Measurements from ENCODE around the gene PSME3. TPM values are rescaled to one million over a fixed set of nuclear protein-coding genes. Genes with fewer than 3 reads are reported as not detected.

The PSME3 gene
- total and polyA plus RNA-seq, 2 of the 13 experiments (the other 11 are each of a cell fraction or from before 2014, with no cell fraction given), result 66.3 to 135 TPM

DNA sequence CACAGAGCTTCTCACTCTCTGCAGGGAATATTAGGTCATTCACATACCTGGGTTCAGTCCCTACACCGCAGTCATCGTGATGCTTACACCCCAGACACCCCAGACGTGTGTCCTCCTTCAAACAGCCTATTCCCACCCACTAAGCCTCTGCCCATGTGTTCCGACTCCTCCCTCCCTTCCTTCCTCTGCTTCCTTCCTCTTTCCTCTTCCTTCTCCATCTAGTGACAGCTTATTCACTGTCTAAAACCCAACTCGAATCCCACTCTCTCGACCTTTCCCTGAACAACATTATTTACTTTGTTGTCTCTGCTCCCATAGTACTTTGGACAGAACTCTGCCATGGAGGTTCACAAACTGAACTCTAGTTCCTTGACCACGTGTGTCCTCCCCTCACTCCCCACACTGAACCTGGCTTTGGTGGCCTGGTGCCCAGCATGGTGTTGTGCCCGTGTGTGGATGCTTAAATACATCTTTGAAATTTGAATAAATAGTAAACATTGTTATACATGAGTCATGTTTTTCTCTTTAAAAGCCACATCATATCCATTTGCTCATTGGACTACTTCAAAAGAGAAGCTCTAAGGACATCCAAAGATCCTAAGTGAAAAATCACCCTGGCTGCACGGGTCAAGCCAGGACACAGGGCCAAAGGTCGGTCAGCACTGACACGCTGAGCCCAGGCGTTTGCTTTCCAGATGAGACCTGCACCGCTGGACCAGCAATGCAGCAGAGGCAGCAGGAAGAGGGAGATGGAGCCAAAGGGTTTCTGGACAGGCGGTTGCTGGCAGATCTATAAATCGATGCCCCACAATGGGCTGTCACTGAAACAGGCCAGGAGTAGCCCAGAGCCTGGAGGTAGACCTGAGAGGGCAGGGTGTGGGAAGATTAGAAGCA lies 53.3 kb downstream of the PSME3 start (continued):
- TF ChIP-seq ZNF816 (CRISPR knock-in tag; IDR thresholded peaks at IDR 0.05; ENCODE audit: borderline replicate concordance) (no peak), SRY (CRISPR knock-in tag; IDR thresholded peaks at IDR 0.05) (no peak; the same call in 1 of the 2 replicates), ZBTB3 (CRISPR knock-in tag; IDR thresholded peaks at IDR 0.05; ENCODE audit: borderline replicate concordance, low read depth) (peak; percentile 83; the same call in 1 of the 2 replicates), HNRNPL (IDR thresholded peaks at IDR 0.05; ENCODE audit: low read depth, low read length) (no peak), RBAK (CRISPR knock-in tag; IDR thresholded peaks at IDR 0.05) (peak; percentile 30; the same call in 1 of the 2 replicates), KDM5B (CRISPR knock-in tag; IDR thresholded peaks at IDR 0.05; ENCODE audit: borderline replicate concordance) (no peak), YEATS2 (CRISPR knock-in tag; IDR thresholded peaks at IDR 0.05; ENCODE audit: borderline replicate concordance) (peak; percentile 42; the same call in 1 of the 2 replicates), HOXA7 (CRISPR knock-in tag; IDR thresholded peaks at IDR 0.05) (no peak), NPAS2 (CRISPR knock-in tag; IDR thresholded peaks at IDR 0.05; ENCODE audit: borderline replicate concordance) (no peak), NR2F1 (CRISPR knock-in tag; IDR thresholded peaks at IDR 0.05) (peak; percentile 90 to 95), JDP2 (CRISPR knock-in tag; IDR thresholded peaks at IDR 0.05; ENCODE audit: borderline replicate concordance) (no peak; the same call in 1 of the 2 replicates), ZNF350 (CRISPR knock-in tag; IDR thresholded peaks at IDR 0.05; ENCODE audit: borderline replicate concordance, low read depth) (peak; percentile 90), HNRNPLL (IDR thresholded peaks at IDR 0.05; ENCODE audit: low read depth, low read length, poor library complexity, severe bottlenecking) (no peak), ZNF781 (CRISPR knock-in tag; IDR thresholded peaks at IDR 0.05; ENCODE audit: borderline replicate concordance, not compliant biosample characterization) (peak; percentile 91), BRCA1 (CRISPR knock-in tag; IDR thresholded peaks at IDR 0.05) (peak; percentile 79; the same call in 1 of the 2 replicates)
- TF ChIP-seq, protein P1, sequence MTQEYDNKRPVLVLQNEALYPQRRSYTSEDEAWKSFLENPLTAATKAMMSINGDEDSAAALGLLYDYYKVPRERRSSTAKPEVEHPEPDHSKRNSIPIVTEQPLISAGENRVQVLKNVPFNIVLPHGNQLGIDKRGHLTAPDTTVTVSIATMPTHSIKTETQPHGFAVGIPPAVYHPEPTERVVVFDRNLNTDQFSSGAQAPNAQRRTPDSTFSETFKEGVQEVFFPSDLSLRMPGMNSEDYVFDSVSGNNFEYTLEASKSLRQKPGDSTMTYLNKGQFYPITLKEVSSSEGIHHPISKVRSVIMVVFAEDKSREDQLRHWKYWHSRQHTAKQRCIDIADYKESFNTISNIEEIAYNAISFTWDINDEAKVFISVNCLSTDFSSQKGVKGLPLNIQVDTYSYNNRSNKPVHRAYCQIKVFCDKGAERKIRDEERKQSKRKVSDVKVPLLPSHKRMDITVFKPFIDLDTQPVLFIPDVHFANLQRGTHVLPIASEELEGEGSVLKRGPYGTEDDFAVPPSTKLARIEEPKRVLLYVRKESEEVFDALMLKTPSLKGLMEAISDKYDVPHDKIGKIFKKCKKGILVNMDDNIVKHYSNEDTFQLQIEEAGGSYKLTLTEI (CRISPR knock-in tag; conservative IDR thresholded peaks at IDR 0.05), result no peak
- TF ChIP-seq, protein P2, sequence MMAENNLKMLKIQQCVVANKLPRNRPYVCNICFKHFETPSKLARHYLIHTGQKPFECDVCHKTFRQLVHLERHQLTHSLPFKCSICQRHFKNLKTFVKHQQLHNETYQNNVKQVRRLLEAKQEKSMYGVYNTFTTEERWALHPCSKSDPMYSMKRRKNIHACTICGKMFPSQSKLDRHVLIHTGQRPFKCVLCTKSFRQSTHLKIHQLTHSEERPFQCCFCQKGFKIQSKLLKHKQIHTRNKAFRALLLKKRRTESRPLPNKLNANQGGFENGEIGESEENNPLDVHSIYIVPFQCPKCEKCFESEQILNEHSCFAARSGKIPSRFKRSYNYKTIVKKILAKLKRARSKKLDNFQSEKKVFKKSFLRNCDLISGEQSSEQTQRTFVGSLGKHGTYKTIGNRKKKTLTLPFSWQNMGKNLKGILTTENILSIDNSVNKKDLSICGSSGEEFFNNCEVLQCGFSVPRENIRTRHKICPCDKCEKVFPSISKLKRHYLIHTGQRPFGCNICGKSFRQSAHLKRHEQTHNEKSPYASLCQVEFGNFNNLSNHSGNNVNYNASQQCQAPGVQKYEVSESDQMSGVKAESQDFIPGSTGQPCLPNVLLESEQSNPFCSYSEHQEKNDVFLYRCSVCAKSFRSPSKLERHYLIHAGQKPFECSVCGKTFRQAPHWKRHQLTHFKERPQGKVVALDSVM (CRISPR knock-in tag; IDR thresholded peaks at IDR 0.05), result no peak; the same call in 1 of the 2 replicates
- TF ChIP-seq, protein P3, sequence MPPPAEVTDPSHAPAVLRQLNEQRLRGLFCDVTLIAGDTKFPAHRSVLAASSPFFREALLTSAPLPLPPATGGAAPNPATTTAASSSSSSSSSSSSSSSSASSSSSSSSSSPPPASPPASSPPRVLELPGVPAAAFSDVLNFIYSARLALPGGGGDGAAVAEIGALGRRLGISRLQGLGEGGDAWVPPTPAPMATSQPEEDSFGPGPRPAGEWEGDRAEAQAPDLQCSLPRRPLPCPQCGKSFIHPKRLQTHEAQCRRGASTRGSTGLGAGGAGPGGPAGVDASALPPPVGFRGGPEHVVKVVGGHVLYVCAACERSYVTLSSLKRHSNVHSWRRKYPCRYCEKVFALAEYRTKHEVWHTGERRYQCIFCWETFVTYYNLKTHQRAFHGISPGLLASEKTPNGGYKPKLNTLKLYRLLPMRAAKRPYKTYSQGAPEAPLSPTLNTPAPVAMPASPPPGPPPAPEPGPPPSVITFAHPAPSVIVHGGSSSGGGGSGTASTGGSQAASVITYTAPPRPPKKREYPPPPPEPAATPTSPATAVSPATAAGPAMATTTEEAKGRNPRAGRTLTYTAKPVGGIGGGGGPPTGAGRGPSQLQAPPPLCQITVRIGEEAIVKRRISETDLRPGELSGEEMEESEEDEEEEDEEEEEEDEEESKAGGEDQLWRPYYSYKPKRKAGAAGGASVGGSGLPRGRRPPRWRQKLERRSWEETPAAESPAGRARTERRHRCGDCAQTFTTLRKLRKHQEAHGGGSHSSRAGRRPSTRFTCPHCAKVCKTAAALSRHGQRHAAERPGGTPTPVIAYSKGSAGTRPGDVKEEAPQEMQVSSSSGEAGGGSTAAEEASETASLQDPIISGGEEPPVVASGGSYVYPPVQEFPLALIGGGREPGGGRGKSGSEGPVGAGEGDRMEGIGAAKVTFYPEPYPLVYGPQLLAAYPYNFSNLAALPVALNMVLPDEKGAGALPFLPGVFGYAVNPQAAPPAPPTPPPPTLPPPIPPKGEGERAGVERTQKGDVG (CRISPR knock-in tag; IDR thresholded peaks at IDR 0.05; ENCODE audit: borderline replicate concordance), result peak; percentile 89
- TF ChIP-seq, protein P4, sequence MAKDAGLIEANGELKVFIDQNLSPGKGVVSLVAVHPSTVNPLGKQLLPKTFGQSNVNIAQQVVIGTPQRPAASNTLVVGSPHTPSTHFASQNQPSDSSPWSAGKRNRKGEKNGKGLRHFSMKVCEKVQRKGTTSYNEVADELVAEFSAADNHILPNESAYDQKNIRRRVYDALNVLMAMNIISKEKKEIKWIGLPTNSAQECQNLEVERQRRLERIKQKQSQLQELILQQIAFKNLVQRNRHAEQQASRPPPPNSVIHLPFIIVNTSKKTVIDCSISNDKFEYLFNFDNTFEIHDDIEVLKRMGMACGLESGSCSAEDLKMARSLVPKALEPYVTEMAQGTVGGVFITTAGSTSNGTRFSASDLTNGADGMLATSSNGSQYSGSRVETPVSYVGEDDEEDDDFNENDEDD (CRISPR knock-in tag; IDR thresholded peaks at IDR 0.05; ENCODE audit: borderline replicate concordance), result 0 out of 2 replicates have a peak, but pooled peaks have one; percentile 17

All from HepG2 (cell line).